ENCODE results near the gene EXD3.

EXD3 gene

DNA sequence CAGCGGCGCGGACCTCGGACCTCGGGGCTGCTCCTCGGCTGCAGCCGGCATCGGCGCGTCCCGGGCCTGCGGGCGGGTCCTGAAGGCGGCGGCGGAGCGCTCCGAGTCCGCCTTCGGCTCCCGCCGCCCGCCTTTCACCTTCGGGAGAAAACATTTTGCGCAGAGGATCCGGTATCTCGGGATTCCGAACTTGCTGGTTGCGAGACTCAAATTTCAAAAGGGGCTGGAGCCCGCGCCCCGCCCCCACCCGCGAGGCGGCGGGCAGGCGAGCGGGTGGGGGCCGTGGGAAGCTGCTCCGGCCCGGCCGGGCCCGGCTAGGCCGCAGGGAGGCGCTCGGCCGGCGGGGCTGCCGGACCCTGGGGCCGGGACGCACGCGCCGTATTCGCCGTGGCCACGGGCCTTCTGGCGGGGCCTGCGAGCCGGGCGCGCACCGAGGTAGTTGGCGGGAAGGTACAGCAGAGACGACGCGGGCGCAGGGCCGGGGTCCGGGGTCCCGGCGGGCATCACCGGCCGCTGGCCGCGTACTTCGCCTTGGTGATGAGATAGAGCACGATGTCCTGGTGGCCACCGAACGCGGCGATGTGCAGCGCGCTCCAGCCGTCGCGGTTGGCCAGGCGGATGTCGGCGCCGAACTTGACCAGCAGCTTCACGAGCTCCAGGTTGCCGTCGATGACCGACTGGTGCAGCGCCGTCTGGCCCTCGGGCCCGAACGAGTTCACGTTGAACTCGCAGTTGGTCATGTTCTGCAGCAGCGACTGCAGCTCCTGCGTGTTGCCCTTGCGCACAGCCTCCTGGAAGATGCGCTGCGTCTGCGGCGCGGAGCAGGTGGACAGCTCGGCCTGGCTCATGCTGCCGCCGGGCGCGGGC lies 121.6 kb downstream of the EXD3 start:
- peak; percentile 75 for DNase-seq

GRCh38 chr9:137300567-137301080 lies 122.3 kb downstream of the EXD3 start:
- peak; percentile 62 for DNase-seq

- DNase-seq, result no peak
These were observed 123.0 kb downstream of the EXD3 start for GRCh38 chr9:137299938-137300337.

DNA sequence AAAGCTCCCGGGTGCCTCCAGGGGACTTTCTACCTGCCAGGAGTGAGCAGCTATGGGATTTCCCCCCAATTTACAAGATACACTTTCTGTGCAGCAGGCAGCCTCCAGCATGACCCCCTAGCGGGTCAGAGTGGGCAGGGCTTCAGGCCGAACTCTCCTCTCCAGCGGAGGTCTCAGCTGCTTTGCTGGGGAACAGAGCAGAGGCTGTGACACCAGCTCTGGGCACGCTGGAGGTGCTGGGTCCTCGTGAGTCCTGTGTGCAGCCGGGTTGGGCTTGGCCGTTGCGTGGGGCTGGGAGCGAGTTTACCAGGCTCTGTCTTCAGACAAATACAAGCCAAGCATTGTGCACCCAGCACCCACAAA lies 123.8 kb downstream of the EXD3 start:
- DNase-seq, result no peak

DNA sequence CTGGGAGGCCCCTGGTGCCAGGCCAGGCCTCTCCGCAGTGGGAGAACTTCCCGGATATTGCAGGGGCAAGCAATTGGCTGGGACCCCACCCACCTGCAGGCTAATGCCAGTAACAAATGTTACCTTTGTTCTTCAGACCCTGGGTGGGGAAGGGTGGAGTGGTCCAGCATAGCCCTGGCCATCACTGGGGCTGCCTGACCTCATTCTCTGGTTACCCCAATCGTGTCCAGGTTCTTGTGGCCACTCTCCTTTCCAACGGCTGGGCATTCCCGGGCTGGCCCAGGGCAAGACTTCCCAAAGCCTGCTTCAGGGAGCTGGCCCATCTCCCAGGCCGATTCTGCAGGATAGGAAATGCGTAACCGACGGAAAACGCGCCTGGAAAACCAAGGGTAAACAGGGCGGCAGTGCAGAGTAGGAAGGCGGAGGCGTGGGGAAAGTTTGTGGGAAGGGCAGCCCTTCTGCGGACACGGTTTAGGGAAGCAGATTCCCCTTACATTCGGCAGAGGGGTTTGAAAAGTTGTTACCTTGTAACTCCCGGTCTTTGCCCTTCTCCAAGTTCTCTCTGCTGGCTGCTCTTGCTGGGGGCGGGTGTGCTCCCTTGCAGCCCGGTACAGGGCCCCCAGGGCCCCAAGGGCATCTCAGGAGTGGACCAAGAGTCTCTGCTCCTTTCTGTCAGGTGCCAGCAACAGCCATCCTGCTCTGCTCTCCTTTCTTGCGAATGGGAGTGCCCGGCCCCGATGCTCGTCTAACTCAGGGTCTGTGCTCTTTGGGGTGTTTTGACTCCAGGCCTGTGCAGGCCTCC lies 124.4 kb downstream of the EXD3 start:
- no peak for DNase-seq

DNA sequence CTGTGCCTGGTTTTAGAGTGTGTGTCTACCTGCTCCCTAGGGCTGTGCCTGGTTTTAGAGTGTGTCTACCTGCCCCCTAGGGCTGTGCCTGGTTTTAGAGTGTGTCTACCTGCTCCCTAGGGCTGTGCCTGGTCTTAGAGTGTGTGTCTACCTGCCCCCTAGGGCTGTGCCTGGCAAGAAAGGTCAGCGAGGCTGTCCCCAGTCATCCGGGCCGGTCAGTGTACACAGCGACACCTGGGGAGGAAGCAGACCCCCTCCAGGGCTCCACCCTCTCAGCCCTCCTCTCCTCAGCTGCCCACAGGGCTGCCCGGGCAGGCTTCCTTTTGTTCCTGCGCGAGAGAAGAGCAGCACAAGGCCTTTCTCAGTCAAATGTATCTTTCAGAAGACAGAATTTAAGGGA lies 125.0 kb downstream of the EXD3 start:
- peak; percentile 55 for DNase-seq

GRCh38 chr9:137296670-137297664 lies 126.0 kb downstream of the EXD3 start:
- peak; percentile 53 for DNase-seq

DNA sequence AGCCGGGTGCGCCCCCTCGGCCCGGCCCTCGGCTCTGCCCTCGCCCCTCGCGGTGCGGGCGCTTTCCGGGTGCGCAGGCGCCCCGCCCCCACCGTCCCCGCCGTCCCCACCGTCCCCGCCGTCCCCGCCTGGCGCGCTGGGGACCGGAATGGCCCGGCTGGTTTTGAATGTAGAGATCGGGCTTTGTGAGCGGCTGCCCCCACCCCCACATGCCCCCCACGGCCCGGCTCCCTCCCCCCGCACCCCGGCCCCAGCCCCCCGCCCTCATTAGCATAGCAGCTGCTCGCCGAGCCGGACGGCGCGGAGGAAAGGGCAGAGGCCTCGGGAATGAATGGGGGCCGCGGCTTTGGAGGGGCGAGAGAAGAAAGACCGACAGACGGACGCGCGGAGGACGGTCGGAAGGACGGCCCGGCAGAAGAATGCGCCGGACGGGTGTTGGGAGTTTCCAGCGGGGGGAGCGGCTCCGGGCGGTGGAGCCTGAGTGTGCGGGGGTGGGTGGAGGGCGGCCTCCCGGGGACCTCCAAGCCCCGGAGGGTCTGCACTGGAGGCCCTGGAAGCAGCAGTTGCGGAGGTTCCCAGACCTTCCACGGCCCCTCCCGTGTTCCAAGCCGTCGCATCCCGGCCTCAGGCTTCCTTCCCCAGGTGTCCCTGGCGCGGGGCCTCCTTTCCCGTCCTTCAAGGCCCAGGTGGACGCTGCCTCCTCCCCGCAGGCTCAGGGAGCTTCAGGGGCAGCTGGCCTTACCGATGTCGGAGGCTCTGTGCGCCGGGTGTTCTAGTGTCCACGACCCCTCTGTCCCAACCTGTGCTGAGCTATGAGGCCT lies 126.9 kb downstream of the EXD3 start:
- DNase-seq, result peak; percentile 57

DNA sequence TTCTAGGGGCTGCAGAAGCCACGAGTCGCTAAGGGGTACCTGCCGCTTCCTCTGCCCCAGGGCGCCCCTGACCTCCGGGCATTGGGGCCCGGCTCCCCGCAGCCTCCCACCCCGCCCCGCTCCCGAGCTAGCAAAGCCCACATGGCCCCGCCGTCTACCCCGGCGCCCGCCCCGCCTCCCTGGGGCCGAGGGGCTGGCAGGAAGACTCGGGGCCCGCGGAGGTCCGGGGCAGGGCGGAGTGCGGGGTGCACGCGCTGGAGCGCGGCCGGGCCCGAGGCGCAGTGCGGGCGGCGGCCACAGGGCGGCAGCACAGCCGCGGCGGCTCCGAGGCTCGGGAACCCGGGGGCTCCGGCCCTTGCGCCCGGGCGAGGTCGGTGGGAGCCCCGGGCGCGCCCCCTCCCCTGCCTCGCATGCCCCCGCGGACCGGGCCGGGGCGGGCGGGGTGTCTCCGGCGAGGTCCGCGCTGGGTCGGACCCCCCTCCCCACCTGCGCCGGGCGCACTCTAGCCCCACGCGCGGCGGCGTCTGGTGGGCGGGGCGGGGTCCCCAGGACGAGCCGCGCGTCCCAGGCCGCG lies 127.6 kb downstream of the EXD3 start:
- DNase-seq, result peak; percentile 84

DNA sequence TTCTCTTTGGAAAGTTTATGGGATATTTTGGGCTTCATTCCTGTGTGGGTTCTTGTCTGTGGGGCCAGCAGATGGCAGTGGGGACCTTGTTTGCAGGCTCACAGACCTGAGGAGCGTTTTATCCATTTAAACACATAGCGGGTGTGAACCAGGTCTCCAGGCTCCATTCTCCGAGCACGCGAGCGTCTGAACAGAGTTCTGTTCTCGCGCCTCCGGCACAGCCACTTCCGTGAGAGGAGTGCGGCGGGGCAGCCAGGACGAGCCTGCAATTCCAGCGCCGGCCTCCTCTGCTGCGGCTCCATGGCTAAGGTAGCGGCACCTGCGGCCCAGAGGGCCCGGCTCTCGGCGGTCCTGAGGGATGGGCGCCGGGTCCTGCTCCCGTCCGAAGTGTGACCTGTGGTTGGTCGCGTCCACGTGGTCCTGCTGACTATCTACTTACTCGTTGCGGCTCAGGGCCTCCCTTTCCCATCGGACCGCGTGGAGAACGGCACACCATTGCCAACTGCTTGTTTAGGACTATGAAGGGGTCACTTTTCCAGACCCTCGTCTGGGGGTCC lies 128.2 kb downstream of the EXD3 start:
- no peak for DNase-seq

DNA sequence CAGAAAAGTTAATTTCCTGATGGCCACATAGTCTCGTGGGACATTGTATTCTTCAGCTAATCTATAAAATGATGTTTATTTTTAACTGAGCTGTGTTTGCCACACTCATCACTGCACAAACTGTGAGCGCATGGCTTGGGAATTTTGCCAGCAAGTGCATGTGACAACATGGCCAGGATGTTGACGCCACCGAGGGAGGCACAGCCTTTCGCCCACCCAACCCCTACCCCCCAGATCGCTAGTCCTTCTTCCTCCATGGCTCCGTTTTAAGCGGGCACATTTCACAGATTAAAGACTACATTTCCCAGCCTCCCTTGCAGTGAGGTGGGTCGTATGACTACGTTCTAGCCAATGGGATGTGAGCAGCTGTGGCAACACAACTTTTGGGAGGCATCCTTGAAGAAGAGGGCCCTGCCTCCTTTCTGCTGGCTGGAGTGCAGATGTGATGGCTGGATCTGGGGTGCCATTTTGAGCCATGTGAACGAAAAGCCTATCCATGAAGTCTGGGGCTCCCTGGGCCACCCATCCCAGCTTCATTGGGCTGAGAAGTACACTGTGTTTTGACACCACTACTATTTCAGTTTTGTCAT lies 128.8 kb downstream of the EXD3 start:
- DNase-seq, result peak; percentile 54

DNA sequence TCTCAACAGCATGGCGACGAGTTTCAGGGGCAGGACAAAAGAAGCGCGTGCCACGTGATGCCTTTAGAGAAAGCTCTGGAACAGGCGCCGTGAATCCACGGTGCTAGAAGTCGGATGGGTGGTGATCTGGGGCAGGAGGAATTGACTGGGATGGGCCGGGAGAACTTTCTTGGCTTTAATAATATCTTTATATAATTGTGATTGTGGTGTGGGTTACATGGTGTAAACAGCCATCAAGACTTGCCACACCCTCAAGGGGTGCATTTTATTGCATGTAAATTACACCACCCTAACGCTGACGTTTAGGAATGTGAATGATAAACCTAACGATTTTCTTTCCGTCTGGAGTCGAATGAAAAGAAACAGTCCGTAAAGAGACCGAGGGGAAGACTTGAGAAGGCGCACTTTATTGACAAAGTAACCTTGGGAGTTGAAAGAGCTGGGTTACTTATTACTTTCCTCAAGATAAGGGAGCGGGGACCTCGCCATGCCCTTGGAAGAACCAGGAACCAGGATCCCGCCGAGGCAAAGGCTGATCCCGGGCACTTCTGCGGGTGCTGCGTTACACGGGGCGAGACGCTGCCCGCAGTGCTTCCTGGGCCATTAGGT lies 129.4 kb downstream of the EXD3 start:
- no peak for DNase-seq

DNA sequence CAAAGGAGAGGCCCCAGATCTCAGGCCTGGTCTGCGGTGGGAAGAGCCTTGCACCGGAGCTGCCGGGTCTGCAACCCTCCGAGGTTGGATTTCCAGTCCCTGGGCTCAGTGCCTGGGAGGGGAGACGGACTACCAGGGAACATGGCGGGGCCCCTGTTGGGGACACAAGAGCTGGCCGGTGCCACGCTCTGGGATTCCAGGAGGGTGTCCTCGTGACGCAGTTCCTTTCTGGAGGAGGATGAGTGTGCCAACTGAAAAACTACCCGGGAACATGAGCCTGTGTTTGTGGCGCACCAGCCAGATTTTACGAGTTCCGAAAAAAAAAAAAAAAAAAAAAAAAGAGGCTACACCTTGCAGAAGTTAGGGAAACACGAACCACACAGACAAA lies 129.9 kb downstream of the EXD3 start:
- DNase-seq, result no peak

GRCh38 chr9:137286975-137287383 lies 136.0 kb downstream of the EXD3 start:
- no peak for DNase-seq

DNA sequence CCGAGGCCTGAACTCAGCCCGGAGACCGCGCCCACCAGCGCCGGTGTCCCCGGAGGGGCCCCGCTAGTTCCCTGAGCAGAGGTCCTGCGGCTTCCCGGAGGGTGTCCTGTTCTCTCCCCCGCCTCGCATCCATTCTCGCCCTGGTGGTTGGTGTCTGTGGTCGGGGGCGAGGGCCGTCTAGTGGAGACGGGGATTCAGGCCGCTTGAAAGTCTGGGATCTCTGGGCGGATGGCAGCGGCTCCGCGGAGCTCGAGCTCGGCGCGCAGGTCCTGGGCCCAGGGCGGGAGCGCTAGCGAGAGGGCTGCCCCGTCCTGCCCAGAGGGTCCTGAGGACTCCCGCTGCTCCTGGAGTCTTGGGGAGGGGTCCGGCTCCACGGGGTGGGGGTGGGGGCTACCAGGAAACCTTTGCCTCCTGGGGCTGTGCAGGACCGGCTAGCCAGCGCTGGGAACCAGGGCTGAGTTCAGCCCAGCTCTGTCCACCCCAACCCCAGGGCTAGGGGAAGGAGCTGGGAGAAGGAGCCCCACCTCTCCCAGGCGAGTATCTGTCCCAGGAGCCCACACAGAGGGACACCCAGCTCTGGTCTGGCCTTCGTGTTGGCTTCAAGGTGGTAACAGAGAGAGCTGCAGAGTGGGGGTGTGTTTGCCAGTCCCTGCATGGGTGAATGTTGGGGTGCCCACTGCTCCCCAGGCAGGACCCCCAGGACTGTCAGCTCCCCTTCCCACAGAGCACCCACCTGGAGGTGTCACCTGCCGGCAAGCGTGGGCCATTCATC lies 141.4 kb downstream of the EXD3 start:
- DNase-seq, result no peak

DNA sequence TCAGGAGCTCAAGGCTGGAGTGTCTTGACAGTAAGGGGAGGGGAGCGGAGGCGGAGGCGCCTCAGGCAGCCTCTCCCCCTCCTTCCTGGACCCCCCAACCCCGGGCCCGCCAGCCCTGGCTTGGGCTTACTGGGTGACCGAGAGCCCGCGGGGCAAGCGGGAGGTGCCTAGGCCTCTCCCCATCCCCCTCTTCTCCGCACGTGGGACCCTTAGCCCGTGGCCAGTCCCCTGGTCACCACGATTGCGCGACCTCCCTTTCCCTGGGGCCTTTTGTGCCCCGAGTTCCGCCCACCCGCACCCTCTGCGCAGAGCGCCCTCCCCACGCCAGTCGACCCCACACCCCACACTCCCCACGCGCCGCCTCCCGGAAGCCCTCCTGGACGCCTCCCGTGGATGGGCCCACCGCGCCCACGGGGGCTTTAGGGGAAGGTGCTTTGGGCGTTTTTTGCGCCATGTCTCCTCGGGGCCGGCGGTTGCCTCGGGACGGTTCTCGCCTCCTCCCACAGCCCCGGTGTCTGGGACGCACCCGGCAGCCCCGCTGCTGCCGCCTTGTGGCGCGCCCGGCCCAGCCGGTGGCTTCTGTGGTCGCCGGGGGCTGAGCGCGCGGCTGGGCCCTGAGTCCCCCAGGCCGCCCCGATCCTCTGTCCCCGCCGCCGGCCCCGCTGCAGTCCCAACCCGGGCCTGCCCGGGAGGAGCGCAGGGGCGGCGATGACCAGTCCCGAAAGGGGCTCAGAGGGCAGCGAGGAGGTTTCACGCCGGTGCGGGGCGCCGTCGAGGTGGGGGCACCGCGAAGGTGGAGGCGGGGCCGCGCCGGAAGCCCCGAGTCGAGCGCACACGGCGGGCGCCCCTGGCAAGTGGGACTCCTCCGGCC lies 142.3 kb downstream of the EXD3 start:
- DNase-seq, result no peak

- DNase-seq, result no peak
These were observed 143.1 kb downstream of the EXD3 start for GRCh38 chr9:137279741-137280473.
